Activated CD4-positive, alpha-beta memory T cell treated with anti-CD3 and anti-CD28 coated beads, Interleukin-2, amount 10 ng/mL, durations not matched to agents 7 days and 5 days (primary cell): ENCODE data around the gene DGCR8. TPM values are rescaled to one million over a fixed set of nuclear protein-coding genes. Genes with fewer than 3 reads are reported as not detected.

Source experiments
- CTCF ChIA-PET: fragments of 350-600 bp; sonication (Branson Sonifier 250); formaldehyde crosslinking; loops from one replicate; lab custom pipeline; 2021; ENCODE audit warnings: antibody characterized with exemption, inconsistent platforms; lab: Charles Lee
- POLR2A ChIA-PET: fragments of 350-600 bp; sonication (Branson Sonifier 250); formaldehyde crosslinking; loops from one replicate; lab custom pipeline; 2021; ENCODE audit warnings: antibody characterized with exemption; lab: Charles Lee
- DNase-seq: peaks from one replicate; pipeline ENCODE4 v3.0.0-alpha.2; 2020
- H3K27ac Mint-ChIP-seq: one replicate; pipeline ENCODE4 v1.8.0; 2021; ENCODE audit warnings: mild to moderate bottlenecking, mixed read lengths
- H3K27me3 Mint-ChIP-seq: one replicate; pipeline ENCODE4 v1.8.0; 2021; ENCODE audit warnings: mixed read lengths
- H3K36me3 Mint-ChIP-seq: one replicate; pipeline ENCODE4 v1.8.0; 2021; ENCODE audit warnings: low read depth, mixed read lengths
- H3K4me1 Mint-ChIP-seq: one replicate; pipeline ENCODE4 v1.8.0; 2021; ENCODE audit warnings: mixed read lengths
- H3K4me3 Mint-ChIP-seq: one replicate; pipeline ENCODE4 v1.8.0; 2021; ENCODE audit warnings: mild to moderate bottlenecking, mixed read lengths
- H3K9me3 Mint-ChIP-seq: one replicate; pipeline ENCODE4 v1.8.0; 2021; ENCODE audit warnings: mixed read lengths
- total RNA-seq, 2 experiments: library from RNA; stranded (reverse); gene quantifications; one replicate each; pipeline ENCODE4 v1.2.3, GENCODE V29; 2021

The DGCR8 gene
- total RNA-seq, 2 experiments from 2014 or later = 40.4 to 41.1 TPM

GRCh38 chr22:20139391-20140106 is 59.5 kb downstream of the DGCR8 start:
- Mint-ChIP-seq H3K27me3 (no peaks in the 10 kb centered on the region), H3K27ac (no peak overlapping the region), H3K9me3 (no peaks in the 10 kb centered on the region), H3K4me1 (no peaks in the 10 kb centered on the region), H3K36me3 (no peaks in the 10 kb centered on the region), H3K4me3 (no peak overlapping the region)
- ChIA-PET CTCF (interaction anchor here (0.6 kb wide), 1 partner anchor 619 kb away, joined by 3 read pairs; no protein-coding TSS in a partner anchor), POLR2A (no interaction called here)
- DNase-seq = no peak

GRCh38 chr22:20140107-20140445 is 60.0 kb downstream of the DGCR8 start:
- Mint-ChIP-seq H3K27me3 (no peaks in the 10 kb centered on the region), H3K4me1 (no peaks in the 10 kb centered on the region), H3K9me3 (no peaks in the 10 kb centered on the region), H3K4me3 (no peak overlapping the region), H3K27ac (no peak overlapping the region), H3K36me3 (no peaks in the 10 kb centered on the region)
- POLR2A ChIA-PET = no interaction called here
- DNase-seq = no peak
- CTCF ChIA-PET = interaction anchor here (0.6 kb wide), 1 partner anchor 618 kb away, joined by 3 read pairs; no protein-coding TSS in a partner anchor

GRCh38 chr22:20140521-20140964 is 60.5 kb downstream of the DGCR8 start:
- CTCF ChIA-PET = interaction anchor here (0.6 kb wide), 1 partner anchor 618 kb away, joined by 3 read pairs; no protein-coding TSS in a partner anchor
- no peak overlapping the region for H3K27ac Mint-ChIP-seq
- H3K4me1 Mint-ChIP-seq = no peaks in the 10 kb centered on the region
- POLR2A ChIA-PET = interaction anchor here (0.6 kb wide), 1 partner anchor 10 kb away, joined by 3 read pairs; no protein-coding TSS in a partner anchor
- no peaks in the 10 kb centered on the region for H3K9me3 Mint-ChIP-seq
- DNase-seq = no peak
- H3K36me3 Mint-ChIP-seq = no peaks in the 10 kb centered on the region
- H3K27me3 Mint-ChIP-seq = no peaks in the 10 kb centered on the region
- H3K4me3 Mint-ChIP-seq = no peak overlapping the region

- H3K4me3 Mint-ChIP-seq = no peak overlapping the region
- DNase-seq = no peak
- ChIA-PET CTCF (no interaction called here), POLR2A (no interaction called here)
- no peak overlapping the region for H3K27ac Mint-ChIP-seq
- no peaks in the 10 kb centered on the region for H3K4me1 Mint-ChIP-seq
- no peaks in the 10 kb centered on the region for H3K27me3 Mint-ChIP-seq
- no peaks in the 10 kb centered on the region for H3K36me3 Mint-ChIP-seq
- H3K9me3 Mint-ChIP-seq = no peaks in the 10 kb centered on the region
These were observed 61.4 kb downstream of the DGCR8 start for GRCh38 chr22:20141186-20142077.

- ChIA-PET POLR2A (no interaction called here), CTCF (no interaction called here)
- no peak for DNase-seq
- Mint-ChIP-seq H3K9me3 (no peaks in the 10 kb centered on the region), H3K27ac (no peak overlapping the region), H3K27me3 (no peaks in the 10 kb centered on the region), H3K36me3 (no peaks in the 10 kb centered on the region), H3K4me3 (no peak overlapping the region), H3K4me1 (no peaks in the 10 kb centered on the region)
These were observed 62.9 kb downstream of the DGCR8 start for GRCh38 chr22:20142711-20143621.

GRCh38 chr22:20143883-20144665 is 64.0 kb downstream of the DGCR8 start:
- H3K4me3 Mint-ChIP-seq = no peak overlapping the region
- DNase-seq = no peak
- H3K27me3 Mint-ChIP-seq = no peaks in the 10 kb centered on the region
- H3K9me3 Mint-ChIP-seq = no peaks in the 10 kb centered on the region
- no peaks in the 10 kb centered on the region for H3K36me3 Mint-ChIP-seq
- ChIA-PET POLR2A (no interaction called here), CTCF (no interaction called here)
- no peaks in the 10 kb centered on the region for H3K4me1 Mint-ChIP-seq
- no peak overlapping the region for H3K27ac Mint-ChIP-seq

GRCh38 chr22:20145206-20145831 is 65.3 kb downstream of the DGCR8 start:
- ChIA-PET POLR2A (no interaction called here), CTCF (no interaction called here)
- no peak overlapping the region for H3K27ac Mint-ChIP-seq
- no peak for DNase-seq
- H3K27me3 Mint-ChIP-seq = no peaks in the 10 kb centered on the region
- H3K4me1 Mint-ChIP-seq = no peaks in the 10 kb centered on the region
- H3K4me3 Mint-ChIP-seq = no peak overlapping the region
- H3K36me3 Mint-ChIP-seq = no peaks in the 10 kb centered on the region
- H3K9me3 Mint-ChIP-seq = no peaks in the 10 kb centered on the region

GRCh38 chr22:20145832-20146223 is 65.8 kb downstream of the DGCR8 start:
- Mint-ChIP-seq H3K36me3 (no peaks in the 10 kb centered on the region), H3K4me3 (no peak overlapping the region), H3K9me3 (no peaks in the 10 kb centered on the region), H3K4me1 (no peaks in the 10 kb centered on the region), H3K27me3 (no peaks in the 10 kb centered on the region), H3K27ac (no peak overlapping the region)
- CTCF ChIA-PET = no interaction called here
- no peak for DNase-seq
- POLR2A ChIA-PET = no interaction called here

GRCh38 chr22:20146777-20147176 is 66.7 kb downstream of the DGCR8 start:
- Mint-ChIP-seq H3K27me3 (no peaks in the 10 kb centered on the region), H3K4me1 (no peaks in the 10 kb centered on the region), H3K27ac (no peak overlapping the region), H3K36me3 (no peaks in the 10 kb centered on the region), H3K9me3 (no peaks in the 10 kb centered on the region), H3K4me3 (no peak overlapping the region)
- CTCF ChIA-PET = no interaction called here
- DNase-seq = no peak
- POLR2A ChIA-PET = no interaction called here

- Mint-ChIP-seq H3K36me3 (no peaks in the 10 kb centered on the region), H3K27me3 (no peaks in the 10 kb centered on the region), H3K4me3 (no peak overlapping the region), H3K4me1 (no peaks in the 10 kb centered on the region), H3K27ac (no peak overlapping the region), H3K9me3 (no peaks in the 10 kb centered on the region)
- ChIA-PET CTCF (no interaction called here), POLR2A (no interaction called here)
- no peak for DNase-seq
These were observed 67.4 kb downstream of the DGCR8 start for GRCh38 chr22:20147237-20147988.

GRCh38 chr22:20148414-20148813 is 68.4 kb downstream of the DGCR8 start:
- H3K27me3 Mint-ChIP-seq = no peaks in the 10 kb centered on the region
- CTCF ChIA-PET = no interaction called here
- no peaks in the 10 kb centered on the region for H3K4me1 Mint-ChIP-seq
- POLR2A ChIA-PET = no interaction called here
- DNase-seq = no peak
- H3K27ac Mint-ChIP-seq = no peak overlapping the region
- no peaks in the 10 kb centered on the region for H3K9me3 Mint-ChIP-seq
- H3K36me3 Mint-ChIP-seq = no peaks in the 10 kb centered on the region
- H3K4me3 Mint-ChIP-seq = no peak overlapping the region
